Hepatic stellate cell (primary cell): ENCODE results near the gene GP2.

ENCODE experiments used
- DNase-seq: peaks from one replicate; pipeline ENCODE4 v3.0.0; 2011; ENCODE audit warnings: low spot score

The GP2 gene

DNA sequence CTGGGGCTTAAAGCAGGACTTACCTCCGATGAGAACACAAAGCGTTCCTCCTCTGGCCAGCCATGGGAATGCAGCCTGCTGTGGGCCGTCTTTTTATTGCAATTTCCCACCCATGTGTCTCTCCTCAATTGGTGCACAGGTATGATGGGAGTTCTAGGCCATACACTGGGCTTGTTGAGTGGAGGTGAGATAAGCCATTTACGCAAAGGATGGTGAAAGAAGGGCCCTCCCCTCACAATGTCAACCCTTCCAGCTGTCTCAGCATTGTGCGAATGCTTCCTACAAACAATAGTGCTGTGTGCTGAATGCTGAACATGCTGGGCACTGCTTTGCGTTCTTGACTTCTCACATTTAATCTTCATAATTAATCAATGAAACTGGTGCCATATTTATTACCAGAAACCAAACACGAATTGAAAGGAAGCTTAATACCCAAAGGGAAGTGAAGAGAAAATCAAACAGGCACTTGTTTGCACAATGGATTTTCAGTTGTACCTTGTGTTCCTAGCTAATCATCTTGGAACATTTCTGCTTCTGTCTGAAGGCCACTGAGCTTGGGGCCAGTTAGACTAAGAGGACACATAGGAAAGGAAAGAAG lies at the start of gene GP2:
Gene GP2 (minus strand): TSS at position 70 of the 598 bp plus-strand sequence. CDS start 1,082 bp downstream, outside the sequence.
- DNase-seq, result no peak

GRCh38 chr16:20372701-20373100 lies 45.4 kb upstream of the GP2 start:
- DNase-seq, result no peak

- no peak for DNase-seq
Measured at GRCh38 chr16:20369452-20370054, 42.2 kb upstream of the GP2 start.

GRCh38 chr16:20364051-20364450 lies 36.7 kb upstream of the GP2 start:
- DNase-seq, result no peak

GRCh38 chr16:20363191-20363590 lies 35.9 kb upstream of the GP2 start:
- no peak for DNase-seq

GRCh38 chr16:20359997-20360396 lies 32.7 kb upstream of the GP2 start:
- DNase-seq, result no peak

DNA sequence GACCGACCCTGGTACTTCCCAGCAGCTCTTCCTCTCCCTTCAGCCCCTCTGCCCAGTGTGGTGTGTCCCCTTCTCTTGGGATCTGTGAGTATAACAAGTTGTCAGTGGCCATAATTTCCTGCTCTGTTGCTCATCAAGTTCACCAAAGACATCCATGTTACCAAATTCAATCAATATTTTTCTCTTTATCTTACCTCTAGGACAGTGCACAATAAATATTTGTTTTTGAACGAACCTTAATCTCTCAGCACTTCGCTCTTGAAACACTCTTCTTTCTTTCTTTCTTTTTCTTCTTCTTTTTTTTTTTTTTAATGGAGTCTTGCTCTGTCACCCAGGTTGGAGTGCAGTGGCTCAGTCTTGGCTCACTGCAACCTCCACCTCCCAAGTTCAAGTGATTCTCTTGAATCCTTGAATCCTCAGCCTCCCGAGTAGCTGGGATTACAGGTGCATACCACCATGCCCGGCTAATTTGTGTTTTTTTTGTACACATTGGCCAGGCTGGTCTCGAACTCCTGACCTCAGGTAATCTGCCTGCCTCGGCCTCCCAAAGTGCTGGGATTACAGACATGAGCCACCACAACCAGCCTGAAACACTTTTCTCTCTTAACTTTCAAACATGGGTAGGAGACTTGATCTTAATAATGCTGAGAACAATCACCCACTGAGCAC lies 27.9 kb upstream of the GP2 start:
- DNase-seq, result no peak

DNA sequence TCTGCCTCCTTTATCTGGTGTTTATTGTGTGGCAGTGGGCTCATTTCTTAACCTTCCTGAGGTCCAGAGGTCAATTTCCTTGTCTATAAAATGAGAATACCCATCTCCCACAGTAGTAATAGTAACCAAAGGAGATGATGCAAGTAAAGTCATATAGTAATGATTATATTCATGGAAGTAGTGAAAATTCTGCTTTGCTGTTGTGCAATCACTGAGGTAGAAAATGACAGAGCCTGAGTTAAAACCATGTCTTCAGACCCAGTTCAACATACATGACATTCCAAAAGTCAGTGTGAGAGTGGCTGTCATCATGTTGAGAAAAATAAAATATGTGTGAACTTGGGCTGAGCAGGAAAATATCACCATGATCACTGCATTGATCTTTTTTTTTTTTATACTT lies 26.1 kb upstream of the GP2 start:
- DNase-seq, result no peak

DNA sequence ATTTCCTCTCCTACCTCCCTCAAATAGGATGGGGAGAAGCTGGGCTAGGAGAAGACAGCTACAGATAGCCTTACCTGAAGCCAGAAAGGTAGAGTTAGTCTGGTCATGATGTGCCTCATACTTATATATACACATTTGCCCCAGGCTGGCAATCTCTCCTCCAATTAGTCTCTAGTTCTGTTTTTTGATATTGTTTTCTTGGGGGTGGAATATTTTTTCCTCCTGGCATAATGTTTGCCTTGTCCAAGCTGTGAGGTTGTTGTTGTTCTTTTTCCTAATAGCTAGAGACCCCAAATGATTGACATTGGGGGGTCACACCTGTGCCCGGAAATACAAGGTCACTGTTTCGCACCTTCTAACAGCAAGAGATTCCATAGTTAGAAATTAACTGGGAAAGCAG lies 25.3 kb upstream of the GP2 start, which contains the start of gene UMOD:
Gene UMOD (minus strand): TSS at position 101 of the 400 bp plus-strand sequence. CDS start 1,978 bp downstream, outside the sequence.
- DNase-seq, result no peak

- no peak for DNase-seq
Measured at GRCh38 chr16:20349615-20350014, 22.3 kb upstream of the GP2 start.

GRCh38 chr16:20348365-20349185 lies 21.3 kb upstream of the GP2 start:
- DNase-seq, result no peak

GRCh38 chr16:20347666-20348364 lies 20.5 kb upstream of the GP2 start:
- no peak for DNase-seq

DNA sequence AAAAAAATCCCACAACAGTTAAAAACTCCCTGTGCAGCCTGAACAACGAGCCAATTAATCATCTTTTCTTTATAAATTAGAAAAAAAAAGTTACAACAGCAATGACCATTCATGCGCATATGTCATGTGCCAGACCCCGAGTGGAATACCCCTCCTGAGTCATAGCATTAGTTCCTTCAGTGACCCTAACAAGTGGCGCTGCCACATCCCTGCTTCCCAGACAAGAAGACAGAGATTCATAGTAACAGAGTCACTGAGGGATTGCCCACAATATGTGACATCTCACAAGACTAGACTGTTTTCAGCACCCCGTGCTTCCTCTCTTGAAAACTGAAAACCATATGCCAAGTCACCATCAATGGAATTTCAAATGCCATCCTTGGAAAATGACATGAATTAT lies 17.3 kb upstream of the GP2 start:
- DNase-seq, result no peak

DNA sequence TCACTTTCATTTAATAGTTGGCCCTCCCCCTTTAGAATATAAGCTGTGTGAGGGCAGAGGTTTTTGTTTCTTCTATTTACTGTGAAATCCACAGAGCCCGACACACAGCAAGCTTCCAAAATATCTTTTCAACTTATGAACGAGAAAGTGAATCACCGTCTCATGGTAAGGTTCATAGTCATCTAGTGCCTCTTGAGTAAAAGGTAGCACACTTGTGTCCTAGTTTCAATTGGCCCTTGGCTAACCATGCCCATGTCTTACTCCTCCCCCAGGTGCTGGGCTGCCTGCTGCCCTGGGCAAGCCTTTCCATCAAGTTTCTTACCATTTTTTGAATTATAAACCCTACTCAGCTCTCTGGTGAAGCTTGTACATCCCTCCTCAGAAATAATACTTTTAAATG lies 12.4 kb upstream of the GP2 start:
- no peak for DNase-seq

- DNase-seq, result no peak
Measured at GRCh38 chr16:20336955-20337354, 9.6 kb upstream of the GP2 start.

DNA sequence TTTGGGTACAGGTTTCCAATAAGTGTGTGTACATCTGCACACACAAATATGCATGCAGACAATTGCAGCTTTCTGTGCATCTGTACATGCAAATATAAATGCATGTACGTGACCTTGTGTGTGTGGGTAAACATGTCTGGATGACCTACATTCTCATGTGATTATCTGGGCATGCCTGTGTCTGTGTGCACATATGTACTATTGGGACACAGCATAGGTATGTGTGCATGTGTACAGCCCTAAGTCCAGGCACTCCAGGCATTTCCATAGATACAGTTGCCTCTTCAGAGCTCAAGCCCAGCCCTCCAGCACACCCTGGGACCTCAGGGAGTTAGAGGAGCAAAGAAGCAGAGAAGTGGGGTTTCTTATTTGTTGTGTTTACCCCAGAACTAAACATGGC lies 7.1 kb upstream of the GP2 start:
- no peak for DNase-seq

DNA sequence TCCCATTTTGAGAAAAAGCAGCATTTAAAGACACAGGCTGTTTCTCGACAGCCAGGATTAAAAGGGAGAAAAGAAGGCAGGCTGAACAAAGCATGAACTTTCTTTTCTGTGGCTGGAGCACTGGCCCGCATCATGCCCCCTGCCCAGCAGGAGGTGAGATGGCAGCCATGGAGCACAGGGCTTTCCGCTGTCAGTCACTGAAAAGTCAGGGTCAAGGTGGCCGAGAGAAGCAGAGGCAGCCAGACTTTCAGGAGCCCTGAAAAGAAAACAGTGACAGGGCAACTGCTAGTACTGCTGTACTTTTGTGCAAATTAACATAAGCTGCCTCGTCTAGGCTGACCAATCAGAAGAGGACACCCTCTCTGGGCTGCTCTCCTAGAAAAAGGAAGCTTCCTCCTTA lies 5.8 kb upstream of the GP2 start:
- DNase-seq, result no peak

- no peak for DNase-seq
Measured at GRCh38 chr16:20332411-20332810, 5.1 kb upstream of the GP2 start.

GRCh38 chr16:20331635-20332034 lies 4.3 kb upstream of the GP2 start:
- DNase-seq, result no peak

- DNase-seq, result no peak
Measured at GRCh38 chr16:20329392-20330138, 2.3 kb upstream of the GP2 start.

DNA sequence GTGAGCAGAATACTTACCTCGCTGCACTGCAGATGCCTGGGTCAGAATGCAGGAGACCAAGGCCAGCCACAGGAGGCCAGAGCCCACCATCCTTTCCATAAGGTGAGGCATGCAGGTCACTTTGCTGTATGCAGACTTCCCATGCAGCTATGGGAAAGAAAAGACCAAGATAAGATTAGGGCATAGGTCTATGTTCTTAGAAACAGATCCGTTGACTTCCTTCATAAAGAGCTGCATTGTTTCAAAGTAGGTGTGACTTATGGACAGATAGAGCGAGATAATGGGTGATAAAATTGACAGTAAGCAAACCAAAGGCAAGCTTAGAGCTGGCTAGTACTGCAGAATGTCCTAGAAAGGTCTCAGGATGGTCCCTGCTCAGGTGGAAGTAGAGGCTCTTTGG lies 992 bp downstream of the GP2 start:
- DNase-seq, result no peak
